ENCODE measurements around the gene LMAN1.

The LMAN1 gene

GRCh38 chr18:59344996-59345395 lies 14.1 kb downstream of the LMAN1 start:
- no peak overlapping the region for H3K27ac Mint-ChIP-seq
- CTCF ChIA-PET: no interaction called here
- H3K9me3 Mint-ChIP-seq: peaks cover 19% of the 10 kb centered on the region
- peaks cover 35% of the 10 kb centered on the region for H3K4me1 Mint-ChIP-seq
- H3K4me3 Mint-ChIP-seq: no peak overlapping the region
- peaks cover 78% of the 10 kb centered on the region for H3K36me3 Mint-ChIP-seq
- no peaks in the 10 kb centered on the region for H3K27me3 Mint-ChIP-seq
- no peak for DNase-seq

GRCh38 chr18:59343926-59344325 lies 15.1 kb downstream of the LMAN1 start:
- peaks cover 35% of the 10 kb centered on the region for H3K4me1 Mint-ChIP-seq
- peaks cover 21% of the 10 kb centered on the region for H3K9me3 Mint-ChIP-seq
- H3K27ac Mint-ChIP-seq: no peak overlapping the region

GRCh38 chr18:59340817-59341216 lies 18.2 kb downstream of the LMAN1 start:
- peaks cover 78% of the 10 kb centered on the region for H3K36me3 Mint-ChIP-seq
- H3K27me3 Mint-ChIP-seq: no peaks in the 10 kb centered on the region
- H3K27ac Mint-ChIP-seq: peak overlapping the region; percentile 38
- no peak overlapping the region for H3K4me3 Mint-ChIP-seq
- H3K9me3 Mint-ChIP-seq: peaks cover 21% of the 10 kb centered on the region
- no peak for DNase-seq
- H3K4me1 Mint-ChIP-seq: peaks cover 35% of the 10 kb centered on the region
- CTCF ChIA-PET: interaction anchor here (1.4 kb wide), 1 partner anchor 62 kb away, joined by 4 read pairs; no protein-coding TSS in a partner anchor

More at GRCh38 chr18:59343926-59344325, 15.1 kb downstream of the LMAN1 start:
- DNase-seq: no peak
- CTCF ChIA-PET: interaction anchor here (1.3 kb wide), 1 partner anchor 58 kb away, joined by 6 read pairs; no protein-coding TSS in a partner anchor
- no peaks in the 10 kb centered on the region for H3K27me3 Mint-ChIP-seq
- peaks cover 77% of the 10 kb centered on the region for H3K36me3 Mint-ChIP-seq
- no peak overlapping the region for H3K4me3 Mint-ChIP-seq

- Mint-ChIP-seq H3K4me1 (peaks cover 35% of the 10 kb centered on the region), H3K36me3 (peaks cover 73% of the 10 kb centered on the region), H3K9me3 (peaks cover 21% of the 10 kb centered on the region), H3K27me3 (no peaks in the 10 kb centered on the region), H3K4me3 (no peak overlapping the region), H3K27ac (no peak overlapping the region)
- CTCF ChIA-PET: interaction anchor here (1.2 to 2.2 kb wide), 2 partner anchors 29 to 31 kb away, joined by 3 to 5 read pairs; no protein-coding TSS in a partner anchor
- no peak for DNase-seq
Measured at GRCh38 chr18:59340312-59340711, 18.8 kb downstream of the LMAN1 start.

- H3K27me3 Mint-ChIP-seq: no peaks in the 10 kb centered on the region
- no peaks in the 10 kb centered on the region for H3K4me1 Mint-ChIP-seq
- H3K36me3 Mint-ChIP-seq: peaks cover 40% of the 10 kb centered on the region
- no peak overlapping the region for H3K4me3 Mint-ChIP-seq
- CTCF ChIA-PET: interaction anchor here (0.8 kb wide), 1 partner anchor 69 kb away, joined by 4 read pairs; no protein-coding TSS in a partner anchor
- H3K9me3 Mint-ChIP-seq: no peaks in the 10 kb centered on the region
- no peak overlapping the region for H3K27ac Mint-ChIP-seq
- DNase-seq: no peak
Measured at GRCh38 chr18:59332986-59333385, 26.1 kb downstream of the LMAN1 start.

- CTCF ChIA-PET: no interaction called here
- no peak overlapping the region for H3K4me3 Mint-ChIP-seq
- H3K27me3 Mint-ChIP-seq: no peaks in the 10 kb centered on the region
Measured at GRCh38 chr18:59328683-59329082, 30.4 kb downstream of the LMAN1 start.

GRCh38 chr18:59325965-59326364 lies 33.1 kb downstream of the LMAN1 start:
- no peaks in the 10 kb centered on the region for H3K4me1 Mint-ChIP-seq
- H3K9me3 Mint-ChIP-seq: no peaks in the 10 kb centered on the region
- no peaks in the 10 kb centered on the region for H3K27me3 Mint-ChIP-seq
- no peak overlapping the region for H3K27ac Mint-ChIP-seq
- no peak overlapping the region for H3K4me3 Mint-ChIP-seq
- CTCF ChIA-PET: interaction anchor here (2.7 kb wide), 1 partner anchor 76 kb away, joined by 7 read pairs; no protein-coding TSS in a partner anchor
- no peak for DNase-seq
- H3K36me3 Mint-ChIP-seq: peaks cover 33% of the 10 kb centered on the region

More at GRCh38 chr18:59328683-59329082, 30.4 kb downstream of the LMAN1 start:
- Mint-ChIP-seq H3K36me3 (peaks cover 44% of the 10 kb centered on the region), H3K9me3 (no peaks in the 10 kb centered on the region), H3K27ac (no peak overlapping the region), H3K4me1 (no peaks in the 10 kb centered on the region)
- no peak for DNase-seq

GRCh38 chr18:59324623-59324971 lies 34.5 kb downstream of the LMAN1 start:
- no peak overlapping the region for H3K4me3 Mint-ChIP-seq
- no peak overlapping the region for H3K27ac Mint-ChIP-seq
- H3K27me3 Mint-ChIP-seq: peaks cover 7% of the 10 kb centered on the region
- H3K4me1 Mint-ChIP-seq: no peaks in the 10 kb centered on the region
- no peaks in the 10 kb centered on the region for H3K9me3 Mint-ChIP-seq
- DNase-seq: no peak
- H3K36me3 Mint-ChIP-seq: peaks cover 32% of the 10 kb centered on the region
- CTCF ChIA-PET: interaction anchor here (2.7 kb wide), 1 partner anchor 77 kb away, joined by 7 read pairs; no protein-coding TSS in a partner anchor

GRCh38 chr18:59323931-59324622 lies 35.0 kb downstream of the LMAN1 start:
- no peak for DNase-seq
- CTCF ChIA-PET: no interaction called here
- no peak overlapping the region for H3K27ac Mint-ChIP-seq
- H3K36me3 Mint-ChIP-seq: peaks cover 29% of the 10 kb centered on the region
- peaks cover 10% of the 10 kb centered on the region for H3K27me3 Mint-ChIP-seq
- H3K4me1 Mint-ChIP-seq: no peaks in the 10 kb centered on the region
- no peak overlapping the region for H3K4me3 Mint-ChIP-seq
- no peaks in the 10 kb centered on the region for H3K9me3 Mint-ChIP-seq

- Mint-ChIP-seq H3K27ac (no peak within 1 kb of the TSS), H3K4me1 (no peaks in the 10 kb centered on the region), H3K36me3 (no peaks in the 10 kb centered on the region), H3K4me3 (no peak within 1 kb of the TSS), H3K27me3 (peaks cover 17% of the 10 kb centered on the region), H3K9me3 (no peaks in the 10 kb centered on the region)
- DNase-seq: no peak
- CTCF ChIA-PET: interaction anchor here (2.2 kb wide), 2 partner anchors 10 to 84 kb away, joined by 8 to 10 read pairs; no protein-coding TSS in a partner anchor
Measured at GRCh38 chr18:59318460-59319050, 40.5 kb downstream of the LMAN1 start, which contains the start of gene CPLX4. TSS of gene CPLX4 (minus strand) at chr18:59318649. CDS start at chr18:59318462, 187 bp downstream.

- no peaks in the 10 kb centered on the region for H3K36me3 Mint-ChIP-seq
- DNase-seq: no peak
- no peaks in the 10 kb centered on the region for H3K9me3 Mint-ChIP-seq
- CTCF ChIA-PET: interaction anchor here (0.9 to 5.0 kb wide), 3 partner anchors 28 to 91 kb away, joined by 3 to 100 read pairs (median 4); no protein-coding TSS in a partner anchor
- no peak overlapping the region for H3K27ac Mint-ChIP-seq
- peaks cover 35% of the 10 kb centered on the region for H3K27me3 Mint-ChIP-seq
- no peak overlapping the region for H3K4me3 Mint-ChIP-seq
- H3K4me1 Mint-ChIP-seq: no peaks in the 10 kb centered on the region
Measured at GRCh38 chr18:59311631-59312030, 47.4 kb downstream of the LMAN1 start.

- DNase-seq: no peak
- CTCF ChIA-PET: interaction anchor here (1.2 to 5.0 kb wide), 11 partner anchors 8 to 168 kb away, joined by 3 to 100 read pairs (median 6); partner anchors contain the start of gene CPLX4
- H3K4me1 Mint-ChIP-seq: no peaks in the 10 kb centered on the region
- no peak overlapping the region for H3K4me3 Mint-ChIP-seq
- no peaks in the 10 kb centered on the region for H3K9me3 Mint-ChIP-seq
- H3K27me3 Mint-ChIP-seq: peaks cover 47% of the 10 kb centered on the region
- no peaks in the 10 kb centered on the region for H3K36me3 Mint-ChIP-seq
- H3K27ac Mint-ChIP-seq: no peak overlapping the region
Measured at GRCh38 chr18:59308938-59309260, 50.2 kb downstream of the LMAN1 start.

- Mint-ChIP-seq H3K27ac (no peak overlapping the region), H3K4me1 (no peaks in the 10 kb centered on the region), H3K9me3 (no peaks in the 10 kb centered on the region), H3K27me3 (peaks cover 51% of the 10 kb centered on the region), H3K36me3 (no peaks in the 10 kb centered on the region), H3K4me3 (peak overlapping the region; percentile 31)
- CTCF ChIA-PET: interaction anchor here (0.7 to 5.0 kb wide), 12 partner anchors 7 to 167 kb away, joined by 3 to 100 read pairs (median 6); partner anchors contain the start of gene CPLX4
- DNase-seq: peak; percentile 73
Measured at GRCh38 chr18:59308248-59308937, 50.7 kb downstream of the LMAN1 start.

GRCh38 chr18:59306640-59307039 lies 52.4 kb downstream of the LMAN1 start:
- no peak for DNase-seq
- no peaks in the 10 kb centered on the region for H3K9me3 Mint-ChIP-seq
- CTCF ChIA-PET: interaction anchor here (1.1 kb wide), 1 partner anchor 96 kb away, joined by 7 read pairs; no protein-coding TSS in a partner anchor
- H3K4me1 Mint-ChIP-seq: no peaks in the 10 kb centered on the region
- H3K27me3 Mint-ChIP-seq: peaks cover 54% of the 10 kb centered on the region
- no peaks in the 10 kb centered on the region for H3K36me3 Mint-ChIP-seq
- H3K27ac Mint-ChIP-seq: no peak overlapping the region
- H3K4me3 Mint-ChIP-seq: no peak overlapping the region

Measured in activated naive CD4-positive, alpha-beta T cell treated with anti-CD3 and anti-CD28 coated beads, Interleukin-2, amount 10 ng/mL, durations not matched to agents 7 days and 5 days (primary cell).